Ovary (tissue), 3 donors: ENCODE data around the gene JHY.
"Not testable (repeated sequence)": the region's sequence is repeated elsewhere in the genome, so short reads cannot be mapped to it uniquely, and the experiment has no call there.

Source experiments
- CTCF ChIP-seq, 3 donors: fragments of 450-650 bp in 2 of 3; fragments of 200-600 bp in 1 of 3; IDR thresholded peaks; one replicate each; pipeline versions ENCODE4 v1.5.1 to v1.8.0; 2016 to 2022; ENCODE audit warnings: antibody characterized with exemption in 3 of 3, mild to moderate bottlenecking in 1 of 3
- POLR2A ChIP-seq: fragments of 450-650 bp; IDR thresholded peaks from one replicate; pipeline ENCODE4 v1.6.1; 2017; ENCODE audit warnings: antibody characterized with exemption, mild to moderate bottlenecking, moderate library complexity
- donor health status: DM: no; HTN: no; CAD: no.

GRCh38 chr11:122863154-122863553 lies 19.4 kb upstream of the JHY start:
- TF ChIP-seq CTCF (IDR thresholded peaks at IDR 0.05); POLR2A: not testable (repeated sequence)
